ENCODE data around the gene TSPAN7.

TSPAN7 gene

GRCh38 chrX:38646129-38646528 is 84.8 kb downstream of the TSPAN7 start:
- ATAC-seq = no peak
- TF ChIP-seq, protein P1, sequence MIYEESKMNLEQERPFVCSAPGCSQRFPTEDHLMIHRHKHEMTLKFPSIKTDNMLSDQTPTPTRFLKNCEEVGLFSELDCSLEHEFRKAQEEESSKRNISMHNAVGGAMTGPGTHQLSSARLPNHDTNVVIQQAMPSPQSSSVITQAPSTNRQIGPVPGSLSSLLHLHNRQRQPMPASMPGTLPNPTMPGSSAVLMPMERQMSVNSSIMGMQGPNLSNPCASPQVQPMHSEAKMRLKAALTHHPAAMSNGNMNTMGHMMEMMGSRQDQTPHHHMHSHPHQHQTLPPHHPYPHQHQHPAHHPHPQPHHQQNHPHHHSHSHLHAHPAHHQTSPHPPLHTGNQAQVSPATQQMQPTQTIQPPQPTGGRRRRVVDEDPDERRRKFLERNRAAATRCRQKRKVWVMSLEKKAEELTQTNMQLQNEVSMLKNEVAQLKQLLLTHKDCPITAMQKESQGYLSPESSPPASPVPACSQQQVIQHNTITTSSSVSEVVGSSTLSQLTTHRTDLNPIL (CRISPR knock-in tag; IDR thresholded peaks at IDR 0.05; ENCODE audit: low read depth) = no peak
- no peak for TF ChIP-seq TSHZ2 (CRISPR knock-in tag; IDR thresholded peaks at IDR 0.05)

DNA sequence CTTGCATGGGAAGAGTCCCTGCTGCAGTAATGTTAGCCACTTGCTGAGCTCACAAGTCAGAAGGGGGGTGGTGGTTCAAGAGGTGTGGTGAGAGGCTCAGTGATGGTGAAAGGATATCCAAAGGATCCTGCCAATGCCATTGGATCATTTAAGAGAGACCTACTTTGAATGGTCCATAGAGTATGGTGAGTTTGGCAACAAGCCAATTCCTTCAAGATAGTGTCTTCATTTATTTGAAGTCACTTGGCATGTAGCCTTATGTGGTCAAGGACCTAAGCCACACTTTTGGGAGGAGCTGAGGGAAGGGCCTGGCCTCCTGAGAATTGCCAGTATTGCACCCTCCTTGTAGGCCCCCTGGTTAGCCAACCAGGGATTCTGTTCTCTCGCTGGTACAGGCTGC is 87.9 kb downstream of the TSPAN7 start:
- no peak for TF ChIP-seq GLIS3 (CRISPR knock-in tag; IDR thresholded peaks at IDR 0.05)
- ATAC-seq = no peak

GRCh38 chrX:38649674-38650647 is 88.6 kb downstream of the TSPAN7 start:
- no peak for ATAC-seq
- TF ChIP-seq OSR1 (CRISPR knock-in tag; IDR thresholded peaks at IDR 0.05) (no peak), ZNF70 (CRISPR knock-in tag; IDR thresholded peaks at IDR 0.05) (no peak), GLIS3 (CRISPR knock-in tag; IDR thresholded peaks at IDR 0.05) (no peak), CSDC2 (CRISPR knock-in tag; IDR thresholded peaks at IDR 0.05) (no peak)
- TF ChIP-seq, protein P2, sequence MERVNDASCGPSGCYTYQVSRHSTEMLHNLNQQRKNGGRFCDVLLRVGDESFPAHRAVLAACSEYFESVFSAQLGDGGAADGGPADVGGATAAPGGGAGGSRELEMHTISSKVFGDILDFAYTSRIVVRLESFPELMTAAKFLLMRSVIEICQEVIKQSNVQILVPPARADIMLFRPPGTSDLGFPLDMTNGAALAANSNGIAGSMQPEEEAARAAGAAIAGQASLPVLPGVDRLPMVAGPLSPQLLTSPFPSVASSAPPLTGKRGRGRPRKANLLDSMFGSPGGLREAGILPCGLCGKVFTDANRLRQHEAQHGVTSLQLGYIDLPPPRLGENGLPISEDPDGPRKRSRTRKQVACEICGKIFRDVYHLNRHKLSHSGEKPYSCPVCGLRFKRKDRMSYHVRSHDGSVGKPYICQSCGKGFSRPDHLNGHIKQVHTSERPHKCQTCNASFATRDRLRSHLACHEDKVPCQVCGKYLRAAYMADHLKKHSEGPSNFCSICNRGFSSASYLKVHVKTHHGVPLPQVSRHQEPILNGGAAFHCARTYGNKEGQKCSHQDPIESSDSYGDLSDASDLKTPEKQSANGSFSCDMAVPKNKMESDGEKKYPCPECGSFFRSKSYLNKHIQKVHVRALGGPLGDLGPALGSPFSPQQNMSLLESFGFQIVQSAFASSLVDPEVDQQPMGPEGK (CRISPR knock-in tag; IDR thresholded peaks at IDR 0.05; ENCODE audit: borderline replicate concordance) = no peak

- no peak for ATAC-seq
- TF ChIP-seq TOX (CRISPR knock-in tag; IDR thresholded peaks at IDR 0.05; ENCODE audit: borderline replicate concordance) = no peak
- no peak for TF ChIP-seq ZNF8 (CRISPR knock-in tag; IDR thresholded peaks at IDR 0.05)
Measured at GRCh38 chrX:38651625-38652601, 90.6 kb downstream of the TSPAN7 start.

DNA sequence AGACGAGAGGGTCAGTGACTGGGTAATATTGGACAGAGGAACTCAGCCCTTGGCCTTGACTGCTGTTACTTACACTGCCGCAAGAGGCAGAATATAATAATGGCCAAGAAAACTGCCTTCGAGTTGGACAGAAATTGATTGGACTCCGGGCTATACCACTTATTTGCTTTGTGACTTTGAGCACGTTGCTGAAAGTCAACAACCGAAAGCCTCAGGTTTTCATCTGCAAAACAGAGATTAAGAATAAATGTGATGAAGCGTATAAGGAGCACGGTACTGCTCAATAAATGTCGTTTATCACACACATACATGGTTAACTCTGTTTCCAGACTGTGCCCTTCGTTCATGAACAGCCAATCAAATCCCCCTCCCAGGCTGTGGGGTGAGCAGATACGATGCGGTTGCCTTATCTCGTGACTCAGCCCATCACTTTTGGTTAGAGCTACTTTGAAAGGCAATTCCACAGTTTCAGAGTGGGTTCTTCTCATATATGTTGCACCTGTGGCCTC is 91.6 kb downstream of the TSPAN7 start:
- ATAC-seq = peak; percentile 51; the same call in 2 of the 3 replicates
- no peak for TF ChIP-seq PPARA (CRISPR knock-in tag; IDR thresholded peaks at IDR 0.05; ENCODE audit: borderline replicate concordance)
- no peak for TF ChIP-seq ESRRG (CRISPR knock-in tag; IDR thresholded peaks at IDR 0.05)
- TF ChIP-seq ISL1 (CRISPR knock-in tag; IDR thresholded peaks at IDR 0.05) = no peak
- TF ChIP-seq ZNF565 (CRISPR knock-in tag; conservative IDR thresholded peaks at IDR 0.05; ENCODE audit: low read depth) = no peak
- TF ChIP-seq TSHZ2 (CRISPR knock-in tag; IDR thresholded peaks at IDR 0.05) = no peak
- TF ChIP-seq OSR1 (CRISPR knock-in tag; IDR thresholded peaks at IDR 0.05) = no peak
- TF ChIP-seq RARB (CRISPR knock-in tag; IDR thresholded peaks at IDR 0.05) = no peak
- TF ChIP-seq, protein P1 (CRISPR knock-in tag; IDR thresholded peaks at IDR 0.05; ENCODE audit: low read depth) = no peak
- no peak for TF ChIP-seq ZC3H10 (CRISPR knock-in tag; IDR thresholded peaks at IDR 0.05)
- no peak for TF ChIP-seq TOX (CRISPR knock-in tag; IDR thresholded peaks at IDR 0.05; ENCODE audit: borderline replicate concordance)
- TF ChIP-seq SNAI2 (CRISPR knock-in tag; IDR thresholded peaks at IDR 0.05) = no peak
- TF ChIP-seq BACH2 (CRISPR knock-in tag; IDR thresholded peaks at IDR 0.05; ENCODE audit: borderline replicate concordance) = no peak
- no peak for TF ChIP-seq ZFP30 (CRISPR knock-in tag; IDR thresholded peaks at IDR 0.05)
- no peak for TF ChIP-seq TCF4 (CRISPR knock-in tag; IDR thresholded peaks at IDR 0.05; ENCODE audit: borderline replicate concordance)
- TF ChIP-seq ZFP3 (CRISPR knock-in tag; IDR thresholded peaks at IDR 0.05) = no peak

Measured in SK-N-SH treated with all-trans-retinoic acid at 6 μM for 48 hours (cell line).